ENCODE measurements around the gene ARAP2. TPM values are rescaled to one million over a fixed set of nuclear protein-coding genes. Genes with fewer than 3 reads are reported as not detected.

ARAP2 gene, protein sequence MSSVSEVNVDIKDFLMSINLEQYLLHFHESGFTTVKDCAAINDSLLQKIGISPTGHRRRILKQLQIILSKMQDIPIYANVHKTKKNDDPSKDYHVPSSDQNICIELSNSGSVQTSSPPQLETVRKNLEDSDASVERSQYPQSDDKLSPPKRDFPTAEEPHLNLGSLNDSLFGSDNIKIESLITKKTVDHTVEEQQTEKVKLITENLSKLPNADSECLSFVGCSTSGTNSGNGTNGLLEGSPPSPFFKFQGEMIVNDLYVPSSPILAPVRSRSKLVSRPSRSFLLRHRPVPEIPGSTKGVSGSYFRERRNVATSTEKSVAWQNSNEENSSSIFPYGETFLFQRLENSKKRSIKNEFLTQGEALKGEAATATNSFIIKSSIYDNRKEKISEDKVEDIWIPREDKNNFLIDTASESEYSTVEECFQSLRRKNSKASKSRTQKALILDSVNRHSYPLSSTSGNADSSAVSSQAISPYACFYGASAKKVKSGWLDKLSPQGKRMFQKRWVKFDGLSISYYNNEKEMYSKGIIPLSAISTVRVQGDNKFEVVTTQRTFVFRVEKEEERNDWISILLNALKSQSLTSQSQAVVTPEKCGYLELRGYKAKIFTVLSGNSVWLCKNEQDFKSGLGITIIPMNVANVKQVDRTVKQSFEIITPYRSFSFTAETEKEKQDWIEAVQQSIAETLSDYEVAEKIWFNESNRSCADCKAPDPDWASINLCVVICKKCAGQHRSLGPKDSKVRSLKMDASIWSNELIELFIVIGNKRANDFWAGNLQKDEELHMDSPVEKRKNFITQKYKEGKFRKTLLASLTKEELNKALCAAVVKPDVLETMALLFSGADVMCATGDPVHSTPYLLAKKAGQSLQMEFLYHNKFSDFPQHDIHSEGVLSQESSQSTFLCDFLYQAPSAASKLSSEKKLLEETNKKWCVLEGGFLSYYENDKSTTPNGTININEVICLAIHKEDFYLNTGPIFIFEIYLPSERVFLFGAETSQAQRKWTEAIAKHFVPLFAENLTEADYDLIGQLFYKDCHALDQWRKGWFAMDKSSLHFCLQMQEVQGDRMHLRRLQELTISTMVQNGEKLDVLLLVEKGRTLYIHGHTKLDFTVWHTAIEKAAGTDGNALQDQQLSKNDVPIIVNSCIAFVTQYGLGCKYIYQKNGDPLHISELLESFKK (N-terminal part only)
- total RNA-seq (10 to 100 TPM; 25.4 to 35.2 TPM), polyA plus RNA-seq (ENCODE audit: insufficient read length in 6 of 6) (1 to 10 TPM; 4.3 to 7.6 (median 4.7) TPM)
- long read RNA-seq, donor 1, result 0 reads
- long read RNA-seq, donor 2, result 0 reads
- long read RNA-seq, donor 3, result 0 reads
- long read RNA-seq, donor 4, partial matches to known transcripts, result 0 of 2 reads
- long read RNA-seq, donor 4, other reads (novel, unspliced or antisense), result 2 of 2 reads
- long read RNA-seq, donor 5, result 0 reads
- long read RNA-seq, donor 6, result 0 reads
- long read RNA-seq, donor 7, result 0 reads
- long read RNA-seq, donor 8, result 0 reads
- long read RNA-seq, donor 9, result 0 reads
- long read RNA-seq, donor 10, partial matches to known transcripts, result 1 of 2 reads
- long read RNA-seq, donor 10, other reads (novel, unspliced or antisense), result 1 of 2 reads
- long read RNA-seq, donor 11, result 0 reads
- long read RNA-seq, donor 12, result 0 reads

DNA sequence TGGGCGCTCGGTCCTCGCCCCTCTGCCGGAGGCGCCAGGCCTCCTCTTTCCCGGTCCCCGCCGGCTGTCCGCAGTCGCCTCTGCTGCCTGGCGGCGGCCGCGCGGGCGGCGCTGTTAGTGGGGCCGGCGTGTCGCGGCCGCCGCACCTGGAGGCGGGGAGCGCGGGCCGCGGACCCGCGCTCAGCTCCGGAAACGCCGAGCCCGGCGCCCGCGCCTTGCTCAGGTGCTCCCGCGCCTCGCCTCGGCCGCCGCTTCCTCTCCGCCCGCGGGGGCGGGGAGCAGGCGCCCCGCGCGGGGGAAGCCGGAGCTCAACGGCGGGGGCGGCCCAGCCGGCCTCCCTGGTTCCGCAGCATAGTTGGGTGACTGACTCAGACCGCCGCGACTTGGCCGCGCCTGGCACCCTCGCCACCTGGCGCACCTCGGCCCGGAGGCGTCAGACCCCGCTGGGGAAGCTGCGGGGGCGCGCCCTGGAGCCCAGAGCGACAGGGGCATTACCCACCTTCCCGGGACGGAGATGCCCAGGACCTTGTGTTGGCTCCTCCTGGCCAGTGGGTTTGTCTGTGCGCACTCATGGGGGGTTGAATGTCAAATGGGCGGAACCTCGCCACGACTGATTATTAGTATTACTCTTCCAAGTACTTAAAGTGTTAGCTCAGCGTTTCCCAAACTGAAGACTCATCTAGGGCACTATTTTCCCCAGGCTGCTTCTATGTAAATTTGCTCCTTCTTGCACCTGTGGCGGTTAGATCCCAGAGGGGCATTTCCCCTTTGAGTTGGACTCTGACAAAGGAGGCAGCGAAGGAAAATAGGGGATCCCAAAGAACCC, at the start of gene ARAP2:
TSS of gene ARAP2 (minus strand) at position 258 of the 826 bp plus-strand sequence. CDS start 15,028 bp downstream, outside the sequence.
- peak within 1 kb of the TSS; percentile 52 to 75 for H3K4me3 ChIP-seq
- DNase-seq (peak; percentile 18 to 95 (median 64)), ATAC-seq (peak; percentile 88)
- intact Hi-C loops (cut with DNase I), result no loop called here
- H3K27me3 ChIP-seq, result no peaks in the 10 kb centered on the region
- H3K4me1 ChIP-seq, result peaks cover 0 to 34% of the 10 kb centered on the region in 2 donors
- no peaks in the 10 kb centered on the region for H3K9me3 ChIP-seq
- H3K36me3 ChIP-seq, result no peaks in the 10 kb centered on the region
- peak within 1 kb of the TSS; percentile 87 to 95 for H3K27ac ChIP-seq
- TF ChIP-seq, protein P1, sequence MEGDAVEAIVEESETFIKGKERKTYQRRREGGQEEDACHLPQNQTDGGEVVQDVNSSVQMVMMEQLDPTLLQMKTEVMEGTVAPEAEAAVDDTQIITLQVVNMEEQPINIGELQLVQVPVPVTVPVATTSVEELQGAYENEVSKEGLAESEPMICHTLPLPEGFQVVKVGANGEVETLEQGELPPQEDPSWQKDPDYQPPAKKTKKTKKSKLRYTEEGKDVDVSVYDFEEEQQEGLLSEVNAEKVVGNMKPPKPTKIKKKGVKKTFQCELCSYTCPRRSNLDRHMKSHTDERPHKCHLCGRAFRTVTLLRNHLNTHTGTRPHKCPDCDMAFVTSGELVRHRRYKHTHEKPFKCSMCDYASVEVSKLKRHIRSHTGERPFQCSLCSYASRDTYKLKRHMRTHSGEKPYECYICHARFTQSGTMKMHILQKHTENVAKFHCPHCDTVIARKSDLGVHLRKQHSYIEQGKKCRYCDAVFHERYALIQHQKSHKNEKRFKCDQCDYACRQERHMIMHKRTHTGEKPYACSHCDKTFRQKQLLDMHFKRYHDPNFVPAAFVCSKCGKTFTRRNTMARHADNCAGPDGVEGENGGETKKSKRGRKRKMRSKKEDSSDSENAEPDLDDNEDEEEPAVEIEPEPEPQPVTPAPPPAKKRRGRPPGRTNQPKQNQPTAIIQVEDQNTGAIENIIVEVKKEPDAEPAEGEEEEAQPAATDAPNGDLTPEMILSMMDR (IDR thresholded peaks at IDR 0.05), result no peak

DNA sequence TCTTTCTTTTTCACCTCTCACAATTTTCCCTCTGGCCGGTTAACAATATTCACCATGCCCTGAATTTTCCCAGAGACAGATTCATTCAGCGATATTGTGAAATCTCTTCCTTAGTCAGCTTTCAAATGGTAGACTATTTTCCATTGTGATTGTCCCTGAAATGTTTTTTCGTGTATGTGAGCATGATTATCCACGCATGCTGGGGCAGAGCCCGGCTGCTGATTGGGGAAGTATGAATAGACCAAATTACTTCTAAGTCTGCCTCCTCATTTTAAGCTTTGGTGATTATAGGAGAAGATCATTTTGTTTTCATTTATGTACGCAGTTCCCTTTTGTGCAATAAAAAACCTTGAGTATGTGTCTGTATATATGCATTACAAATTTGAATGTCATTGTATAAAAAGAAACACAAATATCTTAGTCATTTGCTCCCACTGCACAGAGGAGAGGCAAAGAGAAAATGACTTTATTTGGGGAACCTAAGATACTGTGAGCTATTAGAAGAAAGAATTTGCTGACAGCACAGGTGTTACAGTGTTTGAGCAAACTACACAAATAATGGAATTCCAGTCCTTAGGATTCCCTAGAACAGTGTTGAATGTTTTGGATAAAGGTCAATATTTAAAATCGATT, 48.4 kb upstream of the ARAP2 start:
- Histone ChIP-seq H3K4me1 (peaks cover 0 to 3% of the 10 kb centered on the region in 2 donors), H3K27ac (no peak overlapping the region), H3K4me3 (no peak overlapping the region), H3K9me3 (no peaks in the 10 kb centered on the region), H3K36me3 (no peaks in the 10 kb centered on the region), H3K27me3 (no peaks in the 10 kb centered on the region)
- DNase-seq, result no peak
- TF ChIP-seq, protein P1 (IDR thresholded peaks at IDR 0.05), result no peak
- intact Hi-C loops (cut with DNase I), result no loop called here
- no peak for ATAC-seq

DNA sequence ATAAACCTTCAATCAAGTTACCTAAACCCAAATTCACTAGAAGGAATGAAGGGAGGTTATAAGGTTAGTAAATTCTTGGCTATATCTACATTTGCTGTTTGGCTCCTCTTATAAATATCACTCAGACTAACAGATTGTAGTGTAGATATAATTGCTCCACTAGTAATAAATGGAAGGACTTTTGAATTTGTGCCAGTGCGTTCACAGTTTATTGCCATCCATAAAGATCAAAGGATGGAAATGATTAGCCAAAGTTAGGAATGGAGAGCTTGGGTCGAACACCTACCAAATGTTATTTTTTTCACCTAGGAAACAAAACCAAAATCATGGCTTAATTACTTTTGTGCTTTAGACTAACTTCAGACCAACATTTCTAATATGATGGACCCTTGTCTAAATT, 46.3 kb upstream of the ARAP2 start:
- Histone ChIP-seq H3K27ac (no peak overlapping the region), H3K36me3 (no peaks in the 10 kb centered on the region), H3K9me3 (no peaks in the 10 kb centered on the region), H3K27me3 (no peaks in the 10 kb centered on the region), H3K4me3 (no peak overlapping the region), H3K4me1 (peaks cover 0 to 3% of the 10 kb centered on the region in 2 donors)
- ATAC-seq, result no peak
- TF ChIP-seq, protein P1 (IDR thresholded peaks at IDR 0.05), result no peak
- intact Hi-C loops (cut with DNase I), result no loop called here
- no peak for DNase-seq
